Pancreas (tissue), 10 donors: ENCODE results near the gene TMC3. TPM values are rescaled to one million over a fixed set of nuclear protein-coding genes. Genes with fewer than 3 reads are reported as not detected.

Source experiments
- ATAC-seq, 4 donors: fragments of 200-7000 bp; cut with Tn5 transposase; one replicate each; pipeline versions ENCODE4 v1.8.0 to v1.9.1; 2020; ENCODE audit warnings: mild to moderate bottlenecking in 4 of 4, moderate library complexity in 4 of 4
- DNase-seq, 6 donors: peaks; one replicate each; pipeline ENCODE4 v3.0.0-alpha.2; 2020
- FAIRE-seq: peaks from 2 replicates; lab custom pipeline; 2012; peaks lifted over from hg19 to GRCh38; lab: Jason Lieb, UNC
- H3K27ac ChIP-seq, 4 donors: fragments of 200-600 bp; sonication (generic); 1 replicate in 3 of 4; 2 replicates in 1 of 4; pipeline versions ENCODE4 v1.5.0 to v1.8.0; 2020
- H3K27me3 ChIP-seq, 4 donors: fragments of 200-600 bp; one replicate each; pipeline ENCODE4 v1.8.0; 2021
- H3K36me3 ChIP-seq, 3 donors: fragments of 200-600 bp; sonication (generic) in 1 of 3; one replicate each; pipeline versions ENCODE4 v1.5.0 to v1.8.0; 2020 to 2021
- H3K4me1 ChIP-seq, 3 donors: fragments of 200-600 bp; one replicate each; pipeline ENCODE4 v1.8.0; 2021
- H3K4me3 ChIP-seq, 4 donors: fragments of 200-600 bp; sonication (generic) in 2 of 4; one replicate each; pipeline versions ENCODE4 v1.5.0 to v1.8.0; 2020 to 2021
- H3K9me3 ChIP-seq, 4 donors: fragments of 200-600 bp; one replicate each; pipeline ENCODE4 v1.8.0; 2021
- WGBS, 2 donors: extraction: QIAGEN DNeasy Blood & Tissue Kit; methylation state at CpG; one replicate each; pipeline ENCODE4 v1.1.7; 2013; 5-methylcytosine and 5-hydroxymethylcytosine counted together
- intact Hi-C, 3 donors: fragments of 100-400 bp; cut with DNase I; formaldehyde crosslinking; loops; one replicate each; pipeline versions ENCODE4 v1.11.1 to v1.14.2; 2022
- polyA plus RNA-seq, 2 donors: library from polyadenylated mRNA; stranded (reverse); fragments of 200-250 nt; gene quantifications; one replicate each; pipeline ENCODE4 v1.2.3, GENCODE V29; 2013
- total RNA-seq, 6 donors: library from RNA; stranded (reverse); fragmentation: NEBNext Ultra II Directional in 4 of 6; extraction: Animal tissue kit (Norgen Biotek cat#: 25700) in 4 of 6; gene quantifications; one replicate each; pipeline versions ENCODE4 v1.2.1 to v1.2.4, GENCODE V29; 2021 to 2023
- TF ChIP-seq, protein P1 (sequence below), 4 donors: fragments of 200-600 bp; sonication (generic) in 3 of 4; IDR thresholded peaks; one replicate each; pipeline versions ENCODE4 v1.5.0 to v1.8.0; 2021; ENCODE audit warnings: antibody characterized with exemption in 4 of 4
- donor health status: healthy with polysubstance abuse.
- donor health status: DM: no; HTN: no; CAD: no; lungs with moderate emphysema.
- donor health status: DM: no; HTN: no; CAD: no.
- donor health status: control.
- donor health status: control.
- donor health status: Bipolar disorder and iron deficiency.
- donor health status: DM: yes; HTN: yes; CAD: no.
- donor health status: DM: no; HTN: no; CAD: no.
- donor health status: DM: no; HTN: no; CAD: no.
- donor health status: DM: yes; HTN: yes; CAD: no.

Gene TMC3
- total and polyA plus RNA-seq, 8 donors = 0.03 to 0.05 TPM; not detected in 6

DNA sequence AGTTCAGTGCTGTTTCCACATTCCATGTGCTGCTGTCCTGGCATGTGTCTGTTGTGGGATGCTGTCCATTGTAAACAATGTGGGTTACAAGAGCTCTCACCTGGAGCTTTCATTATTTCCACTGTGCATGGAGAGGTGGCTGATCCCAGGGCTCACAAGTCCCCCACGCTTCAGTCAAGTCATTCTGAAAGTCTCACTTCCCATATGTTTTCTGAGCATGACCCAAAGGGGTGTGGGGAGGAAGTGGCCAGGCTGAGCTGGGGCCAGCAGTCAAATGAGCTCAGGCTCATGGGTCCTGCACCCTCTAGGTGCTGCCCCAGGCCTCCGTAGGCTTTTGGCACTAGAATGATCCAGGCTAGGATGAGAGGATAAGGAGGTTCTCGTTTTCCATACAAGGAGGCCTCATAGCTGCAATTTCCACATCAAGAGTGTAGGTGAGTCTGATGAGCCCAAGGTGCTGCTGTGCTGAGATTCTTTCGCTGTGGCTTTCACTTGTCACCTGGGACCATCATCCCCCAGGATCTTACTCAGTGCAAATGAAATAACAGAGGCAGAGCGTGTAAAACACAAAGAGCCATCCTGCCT lies 72.1 kb downstream of the TMC3 start:
- FAIRE-seq (no peak), DNase-seq (no peak), ATAC-seq (peak in 3 of 4 donors; percentile 34 to 70 (median 65))
- Histone ChIP-seq H3K36me3 (no peaks in the 10 kb centered on the region), H3K4me3 (no peak overlapping the region), H3K27ac (peak overlapping the region in 2 of 4 donors; percentile 3 to 13), H3K9me3 (no peaks in the 10 kb centered on the region), H3K27me3 (no peaks in the 10 kb centered on the region), H3K4me1 (no peaks in the 10 kb centered on the region)
- intact Hi-C loops = no loop called here
- 77 to 86% methylated on average over 5 of the region's 5 CpGs for WGBS, 2 donors
- TF ChIP-seq, protein P1, sequence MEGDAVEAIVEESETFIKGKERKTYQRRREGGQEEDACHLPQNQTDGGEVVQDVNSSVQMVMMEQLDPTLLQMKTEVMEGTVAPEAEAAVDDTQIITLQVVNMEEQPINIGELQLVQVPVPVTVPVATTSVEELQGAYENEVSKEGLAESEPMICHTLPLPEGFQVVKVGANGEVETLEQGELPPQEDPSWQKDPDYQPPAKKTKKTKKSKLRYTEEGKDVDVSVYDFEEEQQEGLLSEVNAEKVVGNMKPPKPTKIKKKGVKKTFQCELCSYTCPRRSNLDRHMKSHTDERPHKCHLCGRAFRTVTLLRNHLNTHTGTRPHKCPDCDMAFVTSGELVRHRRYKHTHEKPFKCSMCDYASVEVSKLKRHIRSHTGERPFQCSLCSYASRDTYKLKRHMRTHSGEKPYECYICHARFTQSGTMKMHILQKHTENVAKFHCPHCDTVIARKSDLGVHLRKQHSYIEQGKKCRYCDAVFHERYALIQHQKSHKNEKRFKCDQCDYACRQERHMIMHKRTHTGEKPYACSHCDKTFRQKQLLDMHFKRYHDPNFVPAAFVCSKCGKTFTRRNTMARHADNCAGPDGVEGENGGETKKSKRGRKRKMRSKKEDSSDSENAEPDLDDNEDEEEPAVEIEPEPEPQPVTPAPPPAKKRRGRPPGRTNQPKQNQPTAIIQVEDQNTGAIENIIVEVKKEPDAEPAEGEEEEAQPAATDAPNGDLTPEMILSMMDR (IDR thresholded peaks at IDR 0.05) = no peak

DNA sequence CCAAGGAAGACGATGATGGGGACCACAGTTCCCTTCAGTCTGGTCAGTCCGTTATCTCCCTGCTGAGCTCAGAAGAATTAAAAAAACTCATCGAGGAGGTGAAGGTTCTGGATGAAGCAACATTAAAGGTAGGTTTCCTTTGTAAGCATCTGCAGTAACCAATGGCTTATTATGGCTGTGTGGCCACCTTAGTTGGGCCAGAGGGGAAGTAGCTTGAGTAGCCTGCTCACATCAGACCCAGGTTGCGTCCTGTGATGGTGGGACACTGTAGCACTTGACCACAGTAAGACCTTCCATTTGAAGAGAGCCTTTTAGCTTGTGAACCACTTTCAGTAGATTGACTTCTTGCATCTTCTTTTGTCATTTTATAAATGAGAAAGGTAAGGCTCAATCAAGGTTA lies 72.6 kb downstream of the TMC3 start:
- TF ChIP-seq, protein P1 (IDR thresholded peaks at IDR 0.05) = no peak
- Histone ChIP-seq H3K9me3 (no peaks in the 10 kb centered on the region), H3K27me3 (no peaks in the 10 kb centered on the region), H3K4me3 (no peak overlapping the region), H3K36me3 (no peaks in the 10 kb centered on the region), H3K4me1 (no peaks in the 10 kb centered on the region), H3K27ac (peak overlapping the region in 1 of 4 donors; percentile 13)
- FAIRE-seq (no peak), ATAC-seq (no peak), DNase-seq (no peak)
- intact Hi-C loops = no loop called here
- 81 to 88% methylated on average over 4 of the region's 4 CpGs for WGBS, 2 donors

DNA sequence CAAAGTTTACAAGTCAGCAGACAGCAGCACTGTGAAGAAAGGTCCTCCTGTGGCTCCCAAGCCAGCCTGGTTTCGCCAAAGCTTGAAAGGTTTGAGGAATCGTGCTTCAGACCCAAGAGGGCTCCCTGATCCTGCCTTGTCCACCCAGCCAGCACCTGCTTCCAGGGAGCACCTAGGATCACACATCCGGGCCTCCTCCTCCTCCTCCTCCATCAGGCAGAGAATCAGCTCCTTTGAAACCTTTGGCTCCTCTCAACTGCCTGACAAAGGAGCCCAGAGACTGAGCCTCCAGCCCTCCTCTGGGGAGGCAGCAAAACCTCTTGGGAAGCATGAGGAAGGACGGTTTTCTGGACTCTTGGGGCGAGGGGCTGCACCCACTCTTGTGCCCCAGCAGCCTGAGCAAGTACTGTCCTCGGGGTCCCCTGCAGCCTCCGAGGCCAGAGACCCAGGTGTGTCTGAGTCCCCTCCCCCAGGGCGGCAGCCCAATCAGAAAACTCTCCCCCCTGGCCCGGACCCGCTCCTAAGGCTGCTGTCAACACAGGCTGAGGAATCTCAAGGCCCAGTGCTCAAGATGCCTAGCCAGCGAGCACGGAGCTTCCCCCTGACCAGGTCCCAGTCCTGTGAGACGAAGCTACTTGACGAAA lies 74.3 kb downstream of the TMC3 start:
- Histone ChIP-seq H3K9me3 (no peaks in the 10 kb centered on the region), H3K36me3 (no peaks in the 10 kb centered on the region), H3K4me1 (no peaks in the 10 kb centered on the region), H3K4me3 (peak overlapping the region in 1 of 4 donors; percentile 6), H3K27ac (no peak overlapping the region), H3K27me3 (no peaks in the 10 kb centered on the region)
- DNase-seq = no peak
- TF ChIP-seq, protein P1 (IDR thresholded peaks at IDR 0.05) = no peak
- FAIRE-seq = no peak
- 73 to 76% methylated on average over 14 of the region's 14 CpGs for WGBS, 2 donors
- no peak for ATAC-seq
- intact Hi-C loops = no loop called here

DNA sequence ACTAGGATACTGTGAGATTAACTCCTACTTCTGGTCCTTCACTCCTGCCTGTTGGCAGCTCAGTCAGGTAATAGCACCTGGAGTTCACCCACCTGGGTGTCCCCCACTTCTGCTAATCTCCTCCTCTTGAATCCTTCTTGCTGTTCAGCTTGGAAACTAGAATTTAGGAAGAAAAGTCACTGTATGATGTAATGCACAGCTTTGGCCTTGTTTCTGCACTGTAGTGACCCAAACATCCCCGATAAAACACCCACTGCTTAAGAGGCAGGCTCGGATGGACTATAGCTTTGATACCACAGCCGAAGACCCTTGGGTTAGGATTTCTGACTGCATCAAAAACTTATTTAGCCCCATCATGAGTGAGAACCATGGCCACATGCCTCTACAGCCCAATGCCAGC lies 74.9 kb downstream of the TMC3 start:
- no peaks in the 10 kb centered on the region for H3K4me1 ChIP-seq
- no peaks in the 10 kb centered on the region for H3K27me3 ChIP-seq
- no peak for DNase-seq
- intact Hi-C loops = no loop called here
- H3K27ac ChIP-seq = no peak overlapping the region
- H3K9me3 ChIP-seq = no peaks in the 10 kb centered on the region
- FAIRE-seq = no peak
- H3K4me3 ChIP-seq = peak overlapping the region in 1 of 4 donors; percentile 6
- TF ChIP-seq, protein P1 (IDR thresholded peaks at IDR 0.05) = no peak
- ATAC-seq = no peak
- H3K36me3 ChIP-seq = no peaks in the 10 kb centered on the region
- WGBS, 2 donors = 84 to 90% methylated on average over 3 of the region's 3 CpGs

- no peak for ATAC-seq
- H3K4me1 ChIP-seq = no peaks in the 10 kb centered on the region
These were observed 75.4 kb downstream of the TMC3 start for GRCh38 chr15:81298611-81299010.

More at GRCh38 chr15:81298611-81299010, 75.4 kb downstream of the TMC3 start:
- H3K9me3 ChIP-seq = no peaks in the 10 kb centered on the region
- H3K27me3 ChIP-seq = no peaks in the 10 kb centered on the region
- intact Hi-C loops = no loop called here
- FAIRE-seq (no peak), DNase-seq (no peak)
- TF ChIP-seq, protein P1 (IDR thresholded peaks at IDR 0.05) = no peak
- peak overlapping the region in 1 of 4 donors; percentile 18 for H3K4me3 ChIP-seq
- H3K36me3 ChIP-seq = no peaks in the 10 kb centered on the region
- no peak overlapping the region for H3K27ac ChIP-seq
- 69 to 78% methylated on average over 6 of the region's 6 CpGs for WGBS, 2 donors
